Upper lobe of left lung (tissue), 6 donors: ENCODE measurements around the gene ACO1. TPM values are rescaled to one million over a fixed set of nuclear protein-coding genes. Genes with fewer than 3 reads are reported as not detected.

Experiments used
- ATAC-seq, 2 donors: fragments of 200-7000 bp; cut with Tn5 transposase; one replicate each; pipeline ENCODE4 v1.9.1; 2022; ENCODE audit warnings: mild to moderate bottlenecking in 2 of 2, moderate library complexity in 2 of 2; ENCODE audit not compliant: low FRiP score in 2 of 2
- DNase-seq, 2 donors: peaks; one replicate each; pipeline ENCODE4 v3.0.0-alpha.2; 2019 to 2020
- H3K27ac ChIP-seq, 4 donors: fragments of 200-600 bp; sonication (generic); one replicate each; pipeline ENCODE4 v1.5.1; 2016 to 2019
- H3K27me3 ChIP-seq, 4 donors: fragments of 200-600 bp; sonication (generic); one replicate each; pipeline ENCODE4 v1.5.1; 2017 to 2019
- H3K36me3 ChIP-seq, 4 donors: fragments of 200-600 bp; sonication (generic); one replicate each; pipeline ENCODE4 v1.5.1; 2016 to 2019
- H3K4me1 ChIP-seq, 4 donors: fragments of 200-600 bp; sonication (generic); one replicate each; pipeline ENCODE4 v1.5.1; 2018 to 2019
- H3K4me3 ChIP-seq, 4 donors: fragments of 200-600 bp; sonication (generic); one replicate each; pipeline ENCODE4 v1.5.1; 2017 to 2019; ENCODE audit warnings: mild to moderate bottlenecking in 2 of 4, moderate library complexity in 1 of 4
- H3K9me3 ChIP-seq, 4 donors: fragments of 200-600 bp; sonication (generic); one replicate each; pipeline ENCODE4 v1.5.1; 2018 to 2019
- EP300 ChIP-seq, 4 donors: sonication (generic); formaldehyde crosslinking; IDR thresholded peaks; one replicate each; pipeline ENCODE4 v1.5.1; 2017; ENCODE audit warnings: antibody characterized with exemption in 4 of 4, control low read depth in 2 of 4
- POLR2A ChIP-seq, 4 donors: fragments of 450-650 bp; IDR thresholded peaks; one replicate each; pipeline ENCODE4 v1.5.1; 2016 to 2017; ENCODE audit warnings: antibody characterized with exemption in 4 of 4, mild to moderate bottlenecking in 2 of 4
- POLR2AphosphoS5 ChIP-seq, 2 donors: sonication (generic); formaldehyde crosslinking; IDR thresholded peaks; one replicate each; pipeline ENCODE4 v1.5.1; 2017; ENCODE audit warnings: antibody characterized with exemption in 2 of 2
- WGBS, 2 donors: methylation state at CpG; one replicate each; pipeline ENCODE4 v1.1.5; 2017 to 2018; 5-methylcytosine and 5-hydroxymethylcytosine counted together
- total RNA-seq, 6 donors: library from RNA; depleted of rRNA in 4 of 6; stranded (reverse); fragments of >200 nt in 4 of 6; gene quantifications; one replicate each; pipeline versions ENCODE4 v1.1.0 to v1.2.1, GENCODE V29; 2016 to 2021
- TF ChIP-seq, protein P1 (sequence below), 6 experiments: fragments of 450-650 bp in 4 of 6; fragments of 200-600 bp in 2 of 6; sonication (generic) in 2 of 6; IDR thresholded peaks; one replicate each; pipeline ENCODE4 v1.5.1; 2016 to 2019; ENCODE audit warnings: antibody characterized with exemption in 6 of 6
- donor health status: DM: no; HTN: no; CAD: no; lungs with moderate emphysema.
- donor health status: DM: no; HTN: yes; CAD: no; lungs with severe emphysema.

Gene ACO1
- total RNA-seq, 6 donors from 2014 or later: 12.4 to 33.0 (median 29.1) TPM

DNA sequence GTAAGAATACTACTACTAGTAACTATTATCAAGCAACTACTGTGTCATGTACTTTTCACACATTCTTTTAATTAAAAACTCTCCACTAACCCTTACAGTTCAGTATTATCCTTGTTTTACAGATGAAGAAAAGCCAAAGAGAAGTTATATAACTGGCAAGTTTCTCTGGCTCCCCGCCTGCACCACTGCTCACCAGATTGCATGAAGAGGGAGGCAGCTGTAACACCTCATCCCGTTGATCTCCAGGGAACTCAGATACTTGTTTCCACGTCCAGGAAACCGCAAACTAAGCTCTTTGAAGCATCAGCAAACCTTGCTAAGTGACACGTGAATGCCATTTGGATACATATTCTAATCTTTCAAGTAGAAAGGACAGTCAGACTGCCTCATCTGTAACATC lies 71.3 kb downstream of the ACO1 start:
- no peak for ATAC-seq
- Histone ChIP-seq H3K4me3 (no peak overlapping the region), H3K36me3 (peaks cover 5 to 80% (median 38%) of the 10 kb centered on the region in 4 donors), H3K27ac (no peak overlapping the region), H3K4me1 (no peaks in the 10 kb centered on the region), H3K27me3 (no peaks in the 10 kb centered on the region), H3K9me3 (no peaks in the 10 kb centered on the region)
- no peak for TF ChIP-seq POLR2A (IDR thresholded peaks at IDR 0.05)
- TF ChIP-seq, protein P1, sequence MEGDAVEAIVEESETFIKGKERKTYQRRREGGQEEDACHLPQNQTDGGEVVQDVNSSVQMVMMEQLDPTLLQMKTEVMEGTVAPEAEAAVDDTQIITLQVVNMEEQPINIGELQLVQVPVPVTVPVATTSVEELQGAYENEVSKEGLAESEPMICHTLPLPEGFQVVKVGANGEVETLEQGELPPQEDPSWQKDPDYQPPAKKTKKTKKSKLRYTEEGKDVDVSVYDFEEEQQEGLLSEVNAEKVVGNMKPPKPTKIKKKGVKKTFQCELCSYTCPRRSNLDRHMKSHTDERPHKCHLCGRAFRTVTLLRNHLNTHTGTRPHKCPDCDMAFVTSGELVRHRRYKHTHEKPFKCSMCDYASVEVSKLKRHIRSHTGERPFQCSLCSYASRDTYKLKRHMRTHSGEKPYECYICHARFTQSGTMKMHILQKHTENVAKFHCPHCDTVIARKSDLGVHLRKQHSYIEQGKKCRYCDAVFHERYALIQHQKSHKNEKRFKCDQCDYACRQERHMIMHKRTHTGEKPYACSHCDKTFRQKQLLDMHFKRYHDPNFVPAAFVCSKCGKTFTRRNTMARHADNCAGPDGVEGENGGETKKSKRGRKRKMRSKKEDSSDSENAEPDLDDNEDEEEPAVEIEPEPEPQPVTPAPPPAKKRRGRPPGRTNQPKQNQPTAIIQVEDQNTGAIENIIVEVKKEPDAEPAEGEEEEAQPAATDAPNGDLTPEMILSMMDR (IDR thresholded peaks at IDR 0.05): no peak
- no peak for TF ChIP-seq POLR2AphosphoS5 (IDR thresholded peaks at IDR 0.05)
- TF ChIP-seq EP300 (IDR thresholded peaks at IDR 0.05): no peak
- 78 to 79% methylated on average over 5 of the region's 5 CpGs for WGBS, 2 donors
- DNase-seq: no peak

DNA sequence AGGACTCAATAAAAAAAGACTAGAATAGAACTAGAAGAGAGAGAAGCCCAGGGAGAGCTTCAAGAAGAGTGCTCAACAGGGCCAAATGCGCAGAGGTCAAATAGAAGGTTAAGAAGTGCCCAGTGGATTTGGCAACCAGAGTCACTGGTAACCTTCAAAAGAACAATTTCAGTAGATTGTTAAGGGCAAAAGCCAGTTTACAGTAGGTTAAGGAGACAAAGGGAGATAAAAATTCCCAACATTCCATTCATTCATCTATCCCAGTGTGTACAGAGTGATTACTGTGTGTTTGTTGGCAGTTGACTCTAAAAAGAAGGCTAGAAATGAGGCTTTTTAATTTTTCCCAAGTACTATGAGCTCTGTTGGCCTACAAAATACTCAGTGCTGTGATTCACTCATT lies 72.1 kb downstream of the ACO1 start:
- no peaks in the 10 kb centered on the region for H3K9me3 ChIP-seq
- no peak overlapping the region for H3K27ac ChIP-seq
- ATAC-seq: no peak

DNA sequence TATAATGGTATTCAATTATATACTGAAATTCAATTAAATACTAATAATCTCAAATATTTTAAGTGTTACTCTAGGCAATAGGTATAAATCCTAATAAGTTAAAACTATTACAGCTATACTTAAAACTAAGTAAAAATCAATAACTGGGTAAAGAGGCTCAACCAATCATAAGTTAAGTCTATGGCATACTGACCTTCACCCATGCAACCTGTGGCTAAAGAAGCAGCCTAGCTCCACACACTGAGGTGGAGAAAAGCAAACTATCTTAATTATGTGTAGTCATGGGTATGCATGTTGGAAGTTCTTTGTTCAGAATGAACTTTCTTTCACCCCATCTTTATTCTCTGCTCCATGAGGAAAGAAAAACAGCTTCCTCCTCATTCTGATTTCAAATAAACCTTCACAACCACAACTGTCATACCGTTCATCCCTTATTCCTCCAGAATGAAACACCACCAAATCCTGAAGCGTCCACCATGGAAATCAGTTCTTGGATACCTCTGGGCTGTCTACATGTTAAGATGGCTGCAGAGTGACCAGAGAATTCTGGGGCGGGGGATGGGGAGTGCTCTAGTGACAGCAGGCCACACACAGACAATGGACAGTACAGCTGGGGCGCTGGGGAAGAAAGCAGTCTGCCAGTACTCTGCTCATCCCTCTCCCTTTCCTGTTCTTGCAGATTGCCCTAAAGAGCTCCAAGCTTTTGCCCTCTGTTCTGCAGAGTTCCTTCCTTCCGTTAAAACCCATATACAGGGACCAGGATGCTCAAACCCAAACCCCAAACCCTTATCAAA lies 79.3 kb downstream of the ACO1 start:
- ATAC-seq (no peak), DNase-seq (no peak)
- Histone ChIP-seq H3K9me3 (no peaks in the 10 kb centered on the region), H3K27me3 (no peaks in the 10 kb centered on the region), H3K27ac (no peak overlapping the region), H3K4me1 (no peaks in the 10 kb centered on the region), H3K36me3 (peaks cover 0 to 65% (median 14%) of the 10 kb centered on the region in 4 donors), H3K4me3 (no peak overlapping the region)
- WGBS, 2 donors: 97 to 98% methylated on average over 4 of the region's 5 CpGs
- TF ChIP-seq POLR2A (IDR thresholded peaks at IDR 0.05) (no peak), EP300 (IDR thresholded peaks at IDR 0.05) (no peak), POLR2AphosphoS5 (IDR thresholded peaks at IDR 0.05) (no peak)
- TF ChIP-seq, protein P1 (IDR thresholded peaks at IDR 0.05): no peak

More for the DNA sequence above, 72.1 kb downstream of the ACO1 start:
- 91 to 92% methylated on average over 1 of the region's 1 CpG for WGBS, 2 donors
- no peaks in the 10 kb centered on the region for H3K27me3 ChIP-seq
- no peak for DNase-seq
- no peak overlapping the region for H3K4me3 ChIP-seq
- H3K4me1 ChIP-seq: no peaks in the 10 kb centered on the region
- H3K36me3 ChIP-seq: peaks cover 5 to 74% (median 32%) of the 10 kb centered on the region in 4 donors
- TF ChIP-seq EP300 (IDR thresholded peaks at IDR 0.05): no peak

DNA sequence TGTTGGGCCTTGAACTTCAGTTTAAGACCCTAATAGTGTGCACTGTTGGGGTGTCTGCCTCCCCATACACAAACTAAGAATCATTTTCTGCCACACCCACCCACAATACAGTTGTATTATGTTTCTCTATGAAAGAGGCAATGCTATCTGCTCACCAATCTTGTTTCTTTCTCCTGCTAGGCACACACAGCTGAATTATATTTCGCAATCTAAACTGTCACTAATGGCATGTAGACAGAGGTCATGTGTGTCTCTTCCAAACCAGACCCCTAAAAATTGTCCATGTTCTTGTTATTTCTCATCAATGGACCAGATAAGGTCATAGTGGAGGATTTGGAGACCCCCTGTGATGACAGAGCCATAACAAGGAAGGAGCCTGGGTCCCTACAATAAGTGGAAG lies 84.3 kb downstream of the ACO1 start:
- ATAC-seq (no peak), DNase-seq (no peak)
- Histone ChIP-seq H3K9me3 (no peaks in the 10 kb centered on the region), H3K36me3 (peaks cover 0 to 83% (median 16%) of the 10 kb centered on the region in 4 donors), H3K27me3 (no peaks in the 10 kb centered on the region), H3K27ac (no peak overlapping the region), H3K4me3 (no peak overlapping the region), H3K4me1 (no peaks in the 10 kb centered on the region)
- WGBS, 2 donors: 42 to 95% methylated on average over 1 of the region's 1 CpG
- TF ChIP-seq, protein P1 (IDR thresholded peaks at IDR 0.05): no peak
- TF ChIP-seq POLR2AphosphoS5 (IDR thresholded peaks at IDR 0.05): no peak
- TF ChIP-seq POLR2A (IDR thresholded peaks at IDR 0.05): no peak
- TF ChIP-seq EP300 (IDR thresholded peaks at IDR 0.05): no peak

DNA sequence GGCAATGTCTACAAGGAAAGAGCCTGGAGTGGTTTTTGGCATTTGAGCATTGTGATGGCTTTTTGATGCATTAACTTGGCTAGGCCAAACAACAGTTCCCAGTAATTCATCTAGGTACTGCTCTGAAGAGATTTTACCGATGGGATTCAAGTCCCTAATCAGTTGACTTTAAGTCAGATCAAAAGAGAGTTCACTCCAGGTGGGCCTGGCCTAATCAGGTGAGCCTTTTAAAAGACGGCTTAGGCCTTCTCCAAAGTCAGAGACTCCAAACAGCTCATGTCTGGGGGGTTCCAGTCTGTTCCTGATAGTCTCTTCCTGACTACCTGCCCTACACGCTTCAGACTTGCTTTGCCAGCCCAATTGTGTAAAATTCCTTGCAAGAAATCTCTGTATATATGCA lies 87.9 kb downstream of the ACO1 start:
- WGBS, 2 donors: 88 to 92% methylated on average over 3 of the region's 3 CpGs
- Histone ChIP-seq H3K27ac (no peak overlapping the region), H3K27me3 (no peaks in the 10 kb centered on the region), H3K4me1 (no peaks in the 10 kb centered on the region), H3K9me3 (no peaks in the 10 kb centered on the region), H3K4me3 (no peak overlapping the region), H3K36me3 (peaks cover 5 to 86% (median 20%) of the 10 kb centered on the region in 4 donors)
- TF ChIP-seq POLR2AphosphoS5 (IDR thresholded peaks at IDR 0.05) (no peak), POLR2A (IDR thresholded peaks at IDR 0.05) (no peak), EP300 (IDR thresholded peaks at IDR 0.05) (no peak)
- TF ChIP-seq, protein P1 (IDR thresholded peaks at IDR 0.05): no peak
- ATAC-seq: no peak
- DNase-seq: no peak
